Colonic mucosa (tissue), 4 donors: ENCODE data around the gene DLG2. TPM values are rescaled to one million over a fixed set of nuclear protein-coding genes. Genes with fewer than 3 reads are reported as not detected.

Source experiments
- DNase-seq: peaks from one replicate; pipeline ENCODE4 v3.0.0-alpha.2; 2020
- H3K27ac ChIP-seq: fragments of 200-600 bp; one replicate; pipeline ENCODE4 v1.8.0; 2021
- H3K27me3 ChIP-seq: fragments of 200-600 bp; one replicate; pipeline ENCODE4 v1.8.0; 2021
- H3K36me3 ChIP-seq: fragments of 200-600 bp; one replicate; pipeline ENCODE4 v1.8.0; 2021
- H3K4me1 ChIP-seq: fragments of 200-600 bp; one replicate; pipeline ENCODE4 v1.8.0; 2021; ENCODE audit warnings: mild to moderate bottlenecking
- H3K4me3 ChIP-seq: fragments of 200-600 bp; one replicate; pipeline ENCODE4 v1.8.0; 2021
- H3K9ac ChIP-seq, 2 donors: one replicate each; pipeline ENCODE4 v1.7.0; 2013; ENCODE audit warnings: control low read depth in 2 of 2, low read depth in 2 of 2, low read length in 2 of 2
- H3K9me3 ChIP-seq: fragments of 200-600 bp; one replicate; pipeline ENCODE4 v1.8.0; 2021
- intact Hi-C: fragments of 100-400 bp; cut with DNase I; formaldehyde crosslinking; loops from one replicate; pipeline ENCODE4 v1.14.1; 2022
- total RNA-seq, 2 donors: library from RNA; stranded (reverse); fragmentation: NEBNext Ultra II Directional in 1 of 2; extraction: Animal tissue kit (Norgen Biotek cat#: 25700) in 1 of 2; gene quantifications; one replicate each; pipeline ENCODE4 v1.2.1, GENCODE V29; 2021
- TF ChIP-seq, protein P1 (sequence below): fragments of 200-600 bp; IDR thresholded peaks from one replicate; pipeline ENCODE4 v1.8.0; 2022; ENCODE audit warnings: antibody characterized with exemption, mild to moderate bottlenecking
- donor health status: healthy.
- donor health status: DM: no; HTN: no; CAD: no.
- donor health status: DM: no; HTN: no; CAD: no.

The DLG2 gene
- total RNA-seq, 2 donors from 2014 or later = 1.4 to 3.3 TPM

DNA sequence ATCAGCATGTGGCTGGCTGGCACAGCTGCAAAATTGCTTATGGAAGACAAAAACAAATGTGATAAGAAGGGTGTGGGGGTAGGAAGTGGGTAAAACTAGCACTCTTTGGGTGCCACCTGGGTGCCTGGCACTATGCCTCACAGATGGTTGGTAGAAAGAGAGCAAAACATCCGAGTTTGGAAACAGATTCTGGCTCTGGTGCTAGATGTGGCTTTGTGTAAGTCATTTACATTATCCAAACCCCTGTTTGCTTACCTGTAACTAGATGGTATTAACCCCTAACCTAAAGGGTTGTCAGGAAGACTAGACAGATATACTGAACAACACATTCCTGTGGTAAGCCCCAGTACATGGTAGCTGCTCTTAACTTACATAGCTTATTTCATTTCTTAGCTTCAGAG is 905.6 kb downstream of the DLG2 start:
- Histone ChIP-seq H3K27me3 (no peaks in the 10 kb centered on the region), H3K4me3 (no peak overlapping the region), H3K27ac (no peak overlapping the region), H3K9ac (no peak overlapping the region), H3K4me1 (no peaks in the 10 kb centered on the region), H3K36me3 (no peaks in the 10 kb centered on the region), H3K9me3 (no peaks in the 10 kb centered on the region)
- DNase-seq = peak; percentile 17
- TF ChIP-seq, protein P1, sequence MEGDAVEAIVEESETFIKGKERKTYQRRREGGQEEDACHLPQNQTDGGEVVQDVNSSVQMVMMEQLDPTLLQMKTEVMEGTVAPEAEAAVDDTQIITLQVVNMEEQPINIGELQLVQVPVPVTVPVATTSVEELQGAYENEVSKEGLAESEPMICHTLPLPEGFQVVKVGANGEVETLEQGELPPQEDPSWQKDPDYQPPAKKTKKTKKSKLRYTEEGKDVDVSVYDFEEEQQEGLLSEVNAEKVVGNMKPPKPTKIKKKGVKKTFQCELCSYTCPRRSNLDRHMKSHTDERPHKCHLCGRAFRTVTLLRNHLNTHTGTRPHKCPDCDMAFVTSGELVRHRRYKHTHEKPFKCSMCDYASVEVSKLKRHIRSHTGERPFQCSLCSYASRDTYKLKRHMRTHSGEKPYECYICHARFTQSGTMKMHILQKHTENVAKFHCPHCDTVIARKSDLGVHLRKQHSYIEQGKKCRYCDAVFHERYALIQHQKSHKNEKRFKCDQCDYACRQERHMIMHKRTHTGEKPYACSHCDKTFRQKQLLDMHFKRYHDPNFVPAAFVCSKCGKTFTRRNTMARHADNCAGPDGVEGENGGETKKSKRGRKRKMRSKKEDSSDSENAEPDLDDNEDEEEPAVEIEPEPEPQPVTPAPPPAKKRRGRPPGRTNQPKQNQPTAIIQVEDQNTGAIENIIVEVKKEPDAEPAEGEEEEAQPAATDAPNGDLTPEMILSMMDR = no peak
- intact Hi-C loops = no loop called here

GRCh38 chr11:84720706-84721402 is 906.3 kb downstream of the DLG2 start:
- no peaks in the 10 kb centered on the region for H3K27me3 ChIP-seq
- H3K4me1 ChIP-seq = no peaks in the 10 kb centered on the region
- H3K4me3 ChIP-seq = peak overlapping the region; percentile 50
- no peak overlapping the region for H3K27ac ChIP-seq
- TF ChIP-seq, protein P1 = no peak
- intact Hi-C loops = no loop called here
- DNase-seq = peak; percentile 29
- H3K36me3 ChIP-seq = no peaks in the 10 kb centered on the region
- H3K9ac ChIP-seq = no peak overlapping the region
- no peaks in the 10 kb centered on the region for H3K9me3 ChIP-seq

DNA sequence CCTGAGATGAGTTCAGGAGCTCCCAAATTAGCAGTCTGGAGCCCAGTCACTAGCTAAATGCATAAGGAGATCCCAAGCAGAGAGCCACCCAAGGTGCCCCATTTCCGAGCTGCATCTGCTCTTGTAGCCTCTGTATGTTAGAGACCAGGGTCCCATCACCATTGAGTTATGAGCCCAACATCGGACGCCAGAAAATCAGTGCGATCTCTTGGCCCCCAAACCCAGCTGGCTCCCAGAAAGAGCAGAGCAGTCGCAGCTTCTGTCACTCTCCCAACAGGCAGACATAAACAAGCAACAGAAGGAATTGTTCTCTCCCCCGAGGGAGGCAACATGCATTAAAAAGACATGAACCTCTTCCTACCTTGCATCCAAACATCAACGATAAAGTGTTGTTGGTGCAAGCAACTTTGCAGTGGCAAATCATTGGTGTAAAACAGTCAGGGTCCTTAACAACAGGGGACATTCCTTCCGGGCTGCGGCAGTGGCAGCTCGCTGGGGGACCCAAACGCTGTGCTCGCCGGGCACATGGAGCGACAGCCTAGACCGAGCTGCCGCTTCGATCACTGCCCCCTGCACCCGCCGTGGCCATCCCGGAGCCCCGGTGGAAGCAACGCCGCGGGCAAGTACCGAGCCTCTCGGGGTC is 907.1 kb downstream of the DLG2 start:
- Histone ChIP-seq H3K9me3 (no peaks in the 10 kb centered on the region), H3K9ac (no peak overlapping the region), H3K4me1 (no peaks in the 10 kb centered on the region), H3K36me3 (no peaks in the 10 kb centered on the region), H3K27me3 (no peaks in the 10 kb centered on the region), H3K27ac (no peak overlapping the region), H3K4me3 (peak overlapping the region; percentile 50)
- intact Hi-C loops = loop anchor here (10.0 kb wide), 2 partner anchors 55 to 95 kb away; no protein-coding TSS in a partner anchor
- TF ChIP-seq, protein P1 = no peak
- peak; percentile 17 for DNase-seq

- Histone ChIP-seq H3K4me1 (no peaks in the 10 kb centered on the region), H3K36me3 (no peaks in the 10 kb centered on the region), H3K27me3 (no peaks in the 10 kb centered on the region), H3K9ac (no peak overlapping the region), H3K4me3 (no peak overlapping the region), H3K27ac (no peak overlapping the region), H3K9me3 (no peaks in the 10 kb centered on the region)
- DNase-seq = peak; percentile 76
- intact Hi-C loops = loop anchor here (2.0 to 10.0 kb wide), 3 partner anchors 50 to 156 kb away; no protein-coding TSS in a partner anchor
- TF ChIP-seq, protein P1 = peak; percentile 35
Measured at GRCh38 chr11:84714316-84714780, 912.8 kb downstream of the DLG2 start.

GRCh38 chr11:84691830-84692229 is 935.3 kb downstream of the DLG2 start:
- H3K27ac ChIP-seq = no peak overlapping the region
- intact Hi-C loops = no loop called here
- TF ChIP-seq, protein P1 = no peak
- H3K4me3 ChIP-seq = no peak overlapping the region
- no peaks in the 10 kb centered on the region for H3K36me3 ChIP-seq
- no peaks in the 10 kb centered on the region for H3K9me3 ChIP-seq
- no peaks in the 10 kb centered on the region for H3K4me1 ChIP-seq
- no peaks in the 10 kb centered on the region for H3K27me3 ChIP-seq
- DNase-seq = no peak
- no peak overlapping the region for H3K9ac ChIP-seq
